ENCODE results near the gene PTPRG. TPM values are rescaled to one million over a fixed set of nuclear protein-coding genes. Genes with fewer than 3 reads are reported as not detected.

Gene PTPRG
- total RNA-seq, 3 donors from 2014 or later: 28.9 to 54.7 (median 40.4) TPM

DNA sequence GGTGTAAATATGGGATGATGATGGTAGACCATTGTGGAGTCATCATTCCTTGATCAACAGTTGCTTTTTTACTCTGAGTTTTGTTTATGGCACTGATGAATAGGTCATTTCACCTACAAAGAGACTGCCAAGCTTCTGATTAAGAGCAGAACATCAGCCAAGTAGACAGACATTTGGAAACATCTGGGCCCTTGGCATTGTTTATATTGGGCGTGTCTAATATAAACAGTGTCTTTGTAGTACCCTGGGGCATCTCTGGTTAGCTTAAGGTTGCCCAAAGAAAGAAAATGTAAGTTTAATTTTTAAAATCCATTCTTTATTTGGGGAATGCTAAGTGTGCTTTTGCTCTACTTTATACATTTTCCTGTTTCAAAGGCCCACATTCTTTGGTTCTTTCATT is 435.0 kb downstream of the PTPRG start:
- DNase-seq (no peak), ATAC-seq (no peak)
- Histone ChIP-seq H3K4me1 (ENCODE audit: low read depth) (no peaks in the 10 kb centered on the region), H3K4me3 (no peak overlapping the region), H3K9me3 (no peaks in the 10 kb centered on the region), H3K36me3 (ENCODE audit: low read depth) (no peaks in the 10 kb centered on the region)
- intact Hi-C loops (cut with DNase I, micrococcal nuclease): no loop called here
- TF ChIP-seq CTCF (IDR thresholded peaks at IDR 0.05): no peak

- ATAC-seq: no peak
- Histone ChIP-seq H3K4me3 (no peak overlapping the region), H3K4me1 (ENCODE audit: low read depth) (no peaks in the 10 kb centered on the region), H3K9me3 (no peaks in the 10 kb centered on the region), H3K36me3 (ENCODE audit: low read depth) (no peaks in the 10 kb centered on the region)
- DNase-seq: no peak
- intact Hi-C loops (cut with DNase I, micrococcal nuclease): no loop called here
- no peak for TF ChIP-seq CTCF (IDR thresholded peaks at IDR 0.05)
These were observed 435.7 kb downstream of the PTPRG start for GRCh38 chr3:61997101-61997500.

GRCh38 chr3:62003835-62004234 is 442.5 kb downstream of the PTPRG start:
- no peak for TF ChIP-seq CTCF (IDR thresholded peaks at IDR 0.05)
- no peaks in the 10 kb centered on the region for H3K9me3 ChIP-seq
- H3K36me3 ChIP-seq (ENCODE audit: low read depth): no peaks in the 10 kb centered on the region
- ATAC-seq: no peak
- H3K4me1 ChIP-seq (ENCODE audit: low read depth): no peaks in the 10 kb centered on the region
- no peak overlapping the region for H3K4me3 ChIP-seq
- DNase-seq: no peak
- intact Hi-C loops (cut with DNase I, micrococcal nuclease): no loop called here

GRCh38 chr3:62007036-62007435 is 445.7 kb downstream of the PTPRG start:
- Histone ChIP-seq H3K4me3 (no peak overlapping the region), H3K9me3 (no peaks in the 10 kb centered on the region), H3K4me1 (ENCODE audit: low read depth) (no peaks in the 10 kb centered on the region), H3K36me3 (ENCODE audit: low read depth) (no peaks in the 10 kb centered on the region)
- no peak for ATAC-seq
- TF ChIP-seq CTCF (IDR thresholded peaks at IDR 0.05): no peak
- no peak for DNase-seq
- intact Hi-C loops (cut with DNase I, micrococcal nuclease): no loop called here

GRCh38 chr3:62010989-62011388 is 449.6 kb downstream of the PTPRG start:
- ATAC-seq (no peak), DNase-seq (no peak)
- no peak overlapping the region for H3K4me3 ChIP-seq
- no peaks in the 10 kb centered on the region for H3K9me3 ChIP-seq
- no peaks in the 10 kb centered on the region for H3K36me3 ChIP-seq (ENCODE audit: low read depth)
- no peak for TF ChIP-seq CTCF (IDR thresholded peaks at IDR 0.05)
- intact Hi-C loops (cut with DNase I, micrococcal nuclease): no loop called here
- no peaks in the 10 kb centered on the region for H3K4me1 ChIP-seq (ENCODE audit: low read depth)

- H3K4me3 ChIP-seq: no peak overlapping the region
- H3K36me3 ChIP-seq (ENCODE audit: low read depth): no peaks in the 10 kb centered on the region
- intact Hi-C loops (cut with DNase I, micrococcal nuclease): no loop called here
- no peaks in the 10 kb centered on the region for H3K4me1 ChIP-seq (ENCODE audit: low read depth)
- no peak for DNase-seq
- no peak for TF ChIP-seq CTCF (IDR thresholded peaks at IDR 0.05)
- no peaks in the 10 kb centered on the region for H3K9me3 ChIP-seq
- ATAC-seq: no peak
These were observed 450.3 kb downstream of the PTPRG start for GRCh38 chr3:62011666-62012065.

All from mucosa of descending colon (tissue), 3 donors.